Amniotic stem cell (primary cell): ENCODE data around the gene ARHGEF37.
A peak's percentile ranks its signal among the peaks of the same experiment; 100 is the strongest.
"Not testable (repeated sequence)": the region's sequence is repeated elsewhere in the genome, so short reads cannot be mapped to it uniquely, and the experiment has no call there.

ENCODE experiments used
- DNase-seq: peaks from one replicate; lab custom pipeline; 2025; lab: John Stamatoyannopoulos, UW

ARHGEF37 gene

GRCh38 chr5:149581192-149581861 is at the start of gene ARHGEF37:
ARHGEF37 (plus strand) TSS chr5:149581498; CDS start chr5:149597770, 16,272 bp downstream.
- no peak for DNase-seq

GRCh38 chr5:149532413-149532812 is 48.9 kb upstream of the ARHGEF37 start:
- DNase-seq = no peak

- DNase-seq = not testable (repeated sequence)
Measured at GRCh38 chr5:149535787-149536186, 45.5 kb upstream of the ARHGEF37 start.

GRCh38 chr5:149537374-149537975 is 43.8 kb upstream of the ARHGEF37 start:
- DNase-seq = no peak

- no peak for DNase-seq
Measured at GRCh38 chr5:149540089-149540488, 41.2 kb upstream of the ARHGEF37 start.

- DNase-seq = no peak
Measured at GRCh38 chr5:149541893-149542292, 39.4 kb upstream of the ARHGEF37 start.

- DNase-seq = no peak
Measured at GRCh38 chr5:149543361-149544027, 37.8 kb upstream of the ARHGEF37 start.

- no peak for DNase-seq
Measured at GRCh38 chr5:149544028-149544420, 37.3 kb upstream of the ARHGEF37 start.

- DNase-seq = no peak
Measured at GRCh38 chr5:149545327-149545726, 36.0 kb upstream of the ARHGEF37 start.

GRCh38 chr5:149546974-149547373 is 34.3 kb upstream of the ARHGEF37 start:
- DNase-seq = no peak

GRCh38 chr5:149549461-149550267 is 31.6 kb upstream of the ARHGEF37 start:
- no peak for DNase-seq

GRCh38 chr5:149550268-149550583 is 31.1 kb upstream of the ARHGEF37 start:
- DNase-seq = peak; percentile 23

GRCh38 chr5:149550594-149551226 is 30.6 kb upstream of the ARHGEF37 start:
- no peak for DNase-seq

GRCh38 chr5:149551227-149552037 is 29.9 kb upstream of the ARHGEF37 start, which contains the start of gene CSNK1A1:
CSNK1A1 (minus strand) TSS chr5:149551439; CDS start chr5:149550964, 475 bp downstream.
- DNase-seq = peak; percentile 96

GRCh38 chr5:149552038-149552494 is 29.2 kb upstream of the ARHGEF37 start:
- DNase-seq = no peak

- no peak for DNase-seq
Measured at GRCh38 chr5:149552553-149553160, 28.6 kb upstream of the ARHGEF37 start.

GRCh38 chr5:149559706-149560105 is 21.6 kb upstream of the ARHGEF37 start:
- DNase-seq = no peak

GRCh38 chr5:149561848-149562247 is 19.4 kb upstream of the ARHGEF37 start:
- peak; percentile 93 for DNase-seq

GRCh38 chr5:149563466-149563865 is 17.8 kb upstream of the ARHGEF37 start:
- DNase-seq = no peak

- DNase-seq = peak; percentile 36
Measured at GRCh38 chr5:149564542-149565140, 16.7 kb upstream of the ARHGEF37 start.
